Stimulated activated CD8-positive, alpha-beta memory T cell treated with anti-CD3 and anti-CD28 coated beads, Interleukin-4, amount 100 ng/mL, for 24 hours (primary cell): ENCODE results near the gene GYS1.
A peak's percentile ranks its signal among the peaks of the same experiment; 100 is the strongest.

Source experiments
- DNase-seq: peaks from one replicate; pipeline ENCODE4 v3.0.0-alpha.2; 2020; ENCODE audit warnings: low read depth

The GYS1 gene

GRCh38 chr19:49017666-49018351 is 24.7 kb upstream of the GYS1 start:
- peak; percentile 52 for DNase-seq

GRCh38 chr19:49017041-49017665 is 24.0 kb upstream of the GYS1 start, which contains the start of gene LHB:
LHB (minus strand) TSS chr19:49017091; CDS start chr19:49017081, 10 bp downstream.
- DNase-seq: no peak

DNA sequence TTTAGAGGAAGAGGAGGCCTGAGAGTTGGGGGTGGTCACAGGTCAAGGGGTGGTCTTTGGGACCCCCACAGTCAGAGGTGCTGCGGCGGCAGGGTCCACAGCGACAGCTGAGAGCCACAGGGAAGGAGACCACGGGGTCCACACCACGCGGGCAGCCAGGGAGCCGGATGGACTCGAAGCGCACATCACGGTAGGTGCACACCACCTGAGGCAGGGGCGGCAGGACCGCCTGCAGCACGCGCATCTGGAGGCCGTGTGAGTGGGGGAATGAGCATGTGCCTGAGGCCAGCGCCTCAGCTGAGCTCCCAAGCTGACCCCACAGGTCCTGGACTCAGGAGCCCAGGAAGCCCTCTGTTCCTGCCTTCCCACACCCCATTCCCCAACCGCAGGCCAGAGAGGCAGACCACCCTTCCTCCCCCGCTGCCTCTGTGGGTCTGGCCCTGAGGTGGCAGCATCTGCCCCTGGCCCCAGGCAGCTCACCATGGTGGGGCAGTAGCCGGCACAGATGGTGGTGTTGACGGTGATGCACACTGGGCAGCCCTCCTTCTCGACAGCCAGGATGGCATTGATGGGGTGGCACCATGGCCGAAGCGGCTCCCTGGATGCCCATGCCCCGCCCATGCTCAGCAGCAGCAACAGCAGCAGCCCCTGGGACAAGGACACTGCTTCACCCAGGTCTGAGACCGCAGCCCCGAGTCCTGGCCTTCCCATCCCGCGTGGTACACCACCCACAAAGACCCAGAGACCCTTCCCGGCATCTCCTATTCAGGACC is 23.1 kb upstream of the GYS1 start:
- DNase-seq: no peak

DNA sequence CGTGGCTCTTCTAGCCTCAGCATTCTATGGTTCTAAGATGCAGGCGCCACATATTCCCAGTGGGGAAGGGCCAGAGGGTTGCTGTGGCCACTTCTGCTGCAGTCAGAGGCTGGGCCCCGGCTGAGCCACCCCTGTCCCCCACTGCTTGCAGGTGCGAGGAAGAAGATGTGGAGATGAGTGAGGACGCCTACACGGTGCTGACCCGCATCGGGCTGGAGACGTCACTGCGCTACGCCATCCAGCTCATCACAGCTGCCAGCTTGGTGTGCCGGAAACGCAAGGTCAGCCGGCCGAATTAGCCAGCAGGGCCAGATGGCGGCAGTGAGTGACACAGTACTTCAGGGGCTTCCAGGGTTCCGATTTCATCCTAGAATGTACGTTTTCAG is 21.8 kb upstream of the GYS1 start:
- DNase-seq: no peak

DNA sequence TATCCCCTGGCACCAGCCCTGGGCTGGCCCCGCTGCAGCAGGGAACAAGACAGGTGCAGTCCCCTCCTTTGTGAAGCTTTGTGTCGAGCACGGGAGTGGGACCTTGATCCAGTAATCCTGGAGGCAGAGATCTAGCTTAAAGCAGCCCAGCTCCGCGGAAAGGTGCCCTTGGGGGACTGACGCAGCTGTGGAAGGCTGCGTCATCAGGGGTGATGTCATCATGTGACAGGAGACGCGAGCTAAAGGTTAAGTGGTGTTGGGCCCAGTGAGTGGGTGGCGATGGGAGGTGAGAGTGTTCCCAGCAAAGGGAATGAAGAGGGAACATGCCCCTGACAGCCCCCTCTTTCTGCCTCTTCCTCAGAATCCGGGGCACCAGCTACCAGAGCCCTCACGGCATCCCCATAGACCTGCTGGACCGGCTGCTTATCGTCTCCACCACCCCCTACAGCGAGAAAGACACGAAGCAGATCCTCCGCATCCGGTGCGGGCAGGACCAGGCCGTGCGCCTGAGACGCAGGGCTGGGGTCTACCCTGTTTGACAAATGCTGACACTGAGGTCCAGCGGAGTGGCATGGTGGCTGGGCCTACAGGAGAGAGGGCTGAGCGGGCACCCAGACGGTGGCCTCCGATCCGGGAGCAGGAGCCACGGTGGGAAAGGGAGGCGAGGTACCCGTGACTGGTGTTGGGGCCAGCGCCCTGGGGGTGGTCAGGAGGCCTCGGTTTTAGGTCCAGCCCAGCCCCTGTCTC is 21.2 kb upstream of the GYS1 start:
- no peak for DNase-seq

DNA sequence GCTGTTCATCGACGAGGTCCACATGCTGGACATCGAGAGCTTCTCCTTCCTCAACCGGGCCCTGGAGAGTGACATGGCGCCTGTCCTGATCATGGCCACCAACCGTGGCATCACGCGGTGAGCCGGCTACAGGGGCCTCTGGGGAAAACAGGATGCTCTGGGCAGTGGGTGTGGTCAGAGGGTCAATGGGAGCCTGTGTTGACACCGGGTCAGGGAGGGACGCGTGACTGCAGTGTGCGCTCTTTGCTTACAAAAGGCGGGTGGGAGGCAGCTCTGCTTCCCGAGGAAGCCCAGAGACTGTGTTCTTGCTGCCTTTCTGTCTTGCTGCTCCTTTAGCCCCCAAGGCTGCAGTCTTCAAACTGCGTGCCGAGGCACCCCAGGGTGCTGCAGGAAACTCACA is 18.1 kb upstream of the GYS1 start:
- no peak for DNase-seq

- DNase-seq: no peak
Observed at GRCh38 chr19:49010453-49010852, 17.3 kb upstream of the GYS1 start.

- no peak for DNase-seq
Observed at GRCh38 chr19:49009828-49010227, 16.7 kb upstream of the GYS1 start.

- DNase-seq: no peak
Observed at GRCh38 chr19:49006905-49007304, 13.8 kb upstream of the GYS1 start.

DNA sequence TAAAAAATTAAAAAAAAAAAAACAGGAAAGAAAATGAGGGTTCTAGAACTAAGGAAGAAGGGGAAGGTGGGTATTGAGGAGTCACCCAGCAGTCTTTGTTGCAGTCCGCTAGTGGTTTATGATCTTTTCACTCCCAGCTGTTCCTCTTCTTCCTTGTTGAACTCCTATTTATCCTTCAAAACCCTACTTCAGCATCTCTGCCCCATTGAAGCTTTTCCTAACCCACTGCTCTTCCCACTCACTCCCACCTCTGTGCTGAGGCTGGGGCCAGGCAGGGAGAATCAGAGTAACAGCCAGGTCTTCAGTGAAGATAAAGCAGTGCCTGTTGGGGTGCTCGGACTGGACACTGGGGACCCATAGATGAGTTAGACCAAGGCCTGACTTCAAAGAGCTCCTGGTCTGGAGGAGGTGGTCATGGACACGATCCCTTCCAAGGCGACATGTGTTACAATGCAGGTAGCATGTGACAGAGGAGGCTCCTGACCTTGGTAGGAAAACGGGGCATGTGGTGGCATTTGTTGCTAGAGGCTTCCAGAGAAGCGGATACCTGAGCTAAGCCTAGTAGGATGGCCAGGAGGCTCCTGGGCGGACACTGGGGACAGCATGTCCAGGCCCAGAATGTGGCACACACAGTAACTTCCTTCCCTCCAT is 12.0 kb upstream of the GYS1 start:
- DNase-seq: no peak

- no peak for DNase-seq
Observed at GRCh38 chr19:49004133-49004532, 11.0 kb upstream of the GYS1 start.

DNA sequence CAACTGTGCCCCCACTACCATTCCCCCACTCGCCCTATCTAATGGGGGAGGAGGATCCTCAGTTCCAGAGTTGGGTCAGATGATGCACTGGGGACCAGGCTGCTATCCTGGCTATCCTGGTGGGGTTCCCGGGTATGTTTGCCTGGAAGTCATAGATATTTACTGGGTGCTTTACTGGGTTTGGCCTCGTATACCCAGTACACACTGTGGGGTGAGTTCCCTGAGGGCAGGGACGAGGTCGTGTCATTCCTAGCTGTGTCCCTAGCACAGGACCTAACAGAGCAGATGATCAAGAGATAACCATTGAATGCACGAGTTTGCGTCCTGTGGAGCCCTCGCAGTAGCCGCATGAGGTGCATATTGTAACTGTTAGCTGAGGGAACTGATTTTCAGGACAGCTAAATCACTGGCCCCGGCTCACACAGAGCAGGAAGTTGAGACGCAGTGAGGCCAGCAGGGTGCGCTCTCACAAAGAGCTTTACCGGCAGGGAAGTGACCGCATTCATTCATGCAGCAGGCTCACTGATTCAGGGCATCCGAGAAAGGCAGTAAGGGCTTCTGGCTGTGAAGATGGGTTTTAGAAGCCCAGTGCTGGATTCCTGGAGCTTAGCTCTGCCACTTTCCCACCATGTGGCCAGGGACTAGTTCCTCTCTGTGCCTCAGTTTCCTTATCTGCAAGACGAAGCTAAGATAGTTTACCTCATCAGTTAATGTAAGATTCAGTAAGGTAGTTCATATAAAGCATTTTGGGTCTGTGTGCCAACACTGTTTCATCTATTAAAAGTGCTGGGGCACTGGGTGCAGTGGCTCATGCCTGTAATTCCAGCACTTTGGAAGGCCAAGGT is 6.6 kb upstream of the GYS1 start:
- DNase-seq: peak; percentile 62

GRCh38 chr19:48997972-48998371 is 4.9 kb upstream of the GYS1 start:
- peak; percentile 40 for DNase-seq

GRCh38 chr19:48994035-48994386 is 902 bp upstream of the GYS1 start:
- DNase-seq: no peak

DNA sequence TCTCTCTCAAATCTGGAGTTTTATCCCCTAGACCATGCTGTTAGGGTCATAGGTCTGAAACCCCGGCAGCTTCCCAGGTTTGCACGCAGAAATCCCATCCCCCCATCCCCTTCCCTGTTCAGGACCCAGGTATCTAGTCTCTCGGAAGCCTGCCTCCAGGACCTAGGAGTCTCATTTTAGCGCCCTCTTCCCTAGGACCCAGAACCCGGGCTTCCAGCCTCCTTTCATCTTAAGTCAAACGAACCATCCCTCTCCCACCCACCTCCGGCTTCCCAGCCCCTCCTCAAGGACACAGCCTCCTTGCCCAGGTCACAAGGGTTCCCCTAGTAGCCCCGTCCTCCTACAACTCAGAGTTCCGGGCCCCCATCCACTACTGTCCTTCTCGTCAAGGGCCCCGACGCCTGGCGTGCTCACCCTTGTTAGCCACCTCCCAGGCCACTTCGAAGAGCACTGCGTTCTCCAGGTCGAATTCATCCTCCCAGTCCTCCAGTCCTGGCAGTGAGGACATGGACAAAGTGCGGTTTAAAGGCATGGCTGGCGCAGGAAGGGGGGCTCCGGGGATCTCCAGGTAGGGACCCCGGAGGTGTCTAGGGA is 431 bp downstream of the GYS1 start:
- no peak for DNase-seq

GRCh38 chr19:48991873-48992580 is 1.1 kb downstream of the GYS1 start:
- no peak for DNase-seq

DNA sequence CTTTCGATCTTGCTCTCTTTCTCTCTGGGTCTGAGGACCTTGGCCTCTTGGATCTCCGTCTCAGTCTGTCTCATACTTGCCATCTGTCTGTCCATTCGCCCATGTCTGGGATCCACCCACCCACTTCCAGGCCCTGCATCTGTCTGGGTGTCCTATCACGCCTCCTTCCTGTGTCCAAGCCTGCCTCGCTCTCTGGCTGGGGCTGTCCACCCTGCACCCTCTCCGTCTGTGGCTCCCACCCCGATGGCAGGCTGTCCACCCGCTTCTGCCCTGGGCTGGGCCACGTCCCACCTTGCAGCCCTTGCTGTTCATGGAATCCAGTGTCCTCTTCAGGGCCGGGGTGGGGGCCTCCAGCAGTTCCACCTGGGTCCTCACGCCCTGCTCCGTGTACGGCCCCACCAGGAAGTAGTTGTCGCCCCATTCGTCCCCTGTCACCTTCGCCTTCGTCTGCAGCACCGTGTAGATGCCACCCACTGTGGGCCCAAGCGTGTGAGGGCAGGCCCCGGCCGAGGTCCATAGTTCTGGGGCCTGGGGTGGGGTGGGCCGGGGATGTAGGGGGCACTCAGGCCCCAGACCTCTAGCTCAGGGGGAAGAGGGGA is 2.0 kb downstream of the GYS1 start:
- no peak for DNase-seq

DNA sequence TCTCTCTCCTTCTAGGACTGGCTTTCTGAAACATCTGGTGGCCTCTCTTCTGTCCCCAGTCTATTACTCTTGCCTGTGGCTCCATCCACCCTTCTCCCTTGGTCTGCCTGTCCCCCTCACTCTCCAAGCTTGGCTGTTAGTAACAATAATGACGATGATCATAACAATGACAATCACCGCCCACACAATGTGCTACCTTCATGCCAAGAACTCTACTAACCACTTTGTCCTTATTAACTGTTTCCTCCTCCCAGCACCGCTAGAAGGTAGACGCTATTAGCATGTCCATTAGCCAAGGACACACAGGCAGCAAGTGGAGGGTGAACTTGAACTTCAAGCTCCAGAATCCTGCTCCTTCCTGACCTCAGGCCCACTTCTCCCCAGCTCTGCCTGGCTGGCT is 2.7 kb downstream of the GYS1 start:
- no peak for DNase-seq

GRCh38 chr19:48989701-48990291 is 3.3 kb downstream of the GYS1 start:
- no peak for DNase-seq
